DMS 273 treated with DMSO at 0.1 percent for 48 hours (cell line): Measurements from ENCODE around the gene SORT1.
"Not testable (repeated sequence)": the region's sequence is repeated elsewhere in the genome, so short reads cannot be mapped to it uniquely, and the experiment has no call there.

Experiments
- DNase-seq: peaks from one replicate; lab custom pipeline; 2025; lab: John Stamatoyannopoulos, UW

Gene SORT1

GRCh38 chr1:109299558-109300343, 98.0 kb downstream of the SORT1 start:
- DNase-seq: no peak

DNA sequence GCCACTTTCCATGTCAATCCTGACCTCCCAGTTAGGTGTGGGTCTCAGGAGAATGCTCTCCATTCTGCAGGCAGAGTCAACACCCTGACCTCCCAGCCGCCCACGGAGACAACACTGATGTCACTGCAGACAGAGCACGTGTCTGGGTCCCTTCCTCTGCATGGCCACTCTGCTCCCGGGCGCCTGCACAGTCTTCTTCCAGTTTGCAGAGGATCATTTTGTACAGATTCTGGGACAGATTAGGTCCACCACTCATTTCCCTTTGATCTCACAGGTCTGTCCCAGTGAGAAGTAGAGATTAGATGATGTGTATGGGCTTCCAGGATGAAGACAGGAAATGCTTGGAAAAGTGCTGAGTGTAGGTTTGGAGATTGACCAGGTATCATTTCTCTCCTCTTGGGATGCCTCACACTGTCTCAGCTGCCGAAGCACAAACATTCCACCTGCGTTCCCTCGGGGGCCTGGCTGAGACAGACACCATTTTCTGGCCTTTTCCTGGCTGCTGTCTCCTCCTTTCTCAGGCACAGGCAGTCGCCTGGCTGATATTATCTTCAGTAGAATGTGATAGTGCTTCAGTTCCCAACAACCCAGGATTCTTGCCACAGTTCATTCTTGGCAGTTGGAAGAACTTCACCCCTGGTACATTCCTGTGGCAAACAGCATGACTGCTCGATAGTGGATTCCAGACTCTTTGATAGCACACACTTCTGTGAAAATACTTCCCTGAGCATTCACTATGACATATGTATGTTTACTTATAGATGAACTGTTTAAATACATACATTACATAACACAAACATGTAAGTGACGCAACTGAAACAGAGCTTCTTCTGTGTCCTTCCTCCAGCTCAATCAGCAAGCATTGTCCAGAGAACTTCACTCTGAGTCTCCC, 98.8 kb downstream of the SORT1 start:
- no peak for DNase-seq

- peak; percentile 87 for DNase-seq
Measured at GRCh38 chr1:109296782-109297181, 100.9 kb downstream of the SORT1 start.

DNA sequence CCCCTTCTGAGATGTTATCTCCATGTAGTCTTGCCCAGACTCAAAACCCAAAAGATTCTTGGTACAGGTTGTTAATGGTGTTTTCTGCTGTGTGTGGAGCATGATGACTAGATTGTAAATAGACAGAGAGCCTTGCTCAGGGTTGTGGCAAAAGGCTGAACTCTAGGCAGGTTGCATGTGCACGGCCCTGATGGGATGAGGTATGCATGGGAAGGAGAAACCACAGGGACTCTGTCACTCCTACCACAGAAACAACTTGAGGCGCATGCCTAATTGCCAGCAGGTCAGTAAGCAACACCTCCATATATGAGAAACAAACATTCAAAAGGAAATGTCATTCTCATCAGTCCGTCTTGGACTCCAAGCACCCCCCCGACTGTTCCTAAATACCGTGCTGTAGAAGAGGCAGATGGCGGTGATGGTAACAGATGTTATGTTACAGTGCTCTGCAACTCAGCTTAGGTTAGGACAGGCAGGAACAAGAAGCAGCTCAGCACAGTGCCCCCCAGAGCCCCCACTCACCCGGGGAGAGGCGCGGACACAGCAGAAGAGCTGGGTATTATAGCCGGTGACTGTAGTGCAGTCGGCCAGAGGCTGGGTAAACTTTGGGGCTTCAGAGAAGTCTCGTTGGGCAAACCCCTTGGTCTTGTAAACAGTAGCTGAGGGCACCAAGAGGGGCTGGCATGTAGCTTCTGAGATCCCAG, 101.9 kb downstream of the SORT1 start:
- peak; percentile 96 for DNase-seq

GRCh38 chr1:109294481-109294880, 103.2 kb downstream of the SORT1 start:
- no peak for DNase-seq

GRCh38 chr1:109293026-109293425, 104.7 kb downstream of the SORT1 start:
- no peak for DNase-seq

DNA sequence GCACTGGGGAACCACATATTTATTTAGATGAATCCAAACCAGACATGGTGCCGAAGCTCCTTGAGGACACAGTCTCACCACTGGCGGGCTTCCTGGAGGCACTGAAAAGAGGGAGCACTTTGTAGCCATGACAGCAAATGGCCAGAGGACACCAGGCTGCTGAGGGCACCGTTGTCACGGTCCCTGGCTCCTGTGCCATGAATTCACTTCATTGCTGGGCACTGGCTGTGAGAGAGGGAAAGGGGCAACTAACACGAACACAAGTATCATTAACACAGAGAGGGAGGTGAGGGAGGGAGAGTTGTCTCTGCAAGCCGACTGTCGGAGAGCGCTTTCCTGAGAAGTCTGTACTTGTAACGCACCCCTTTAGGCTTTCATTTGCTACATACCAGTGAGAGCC, 105.4 kb downstream of the SORT1 start:
- DNase-seq: no peak

DNA sequence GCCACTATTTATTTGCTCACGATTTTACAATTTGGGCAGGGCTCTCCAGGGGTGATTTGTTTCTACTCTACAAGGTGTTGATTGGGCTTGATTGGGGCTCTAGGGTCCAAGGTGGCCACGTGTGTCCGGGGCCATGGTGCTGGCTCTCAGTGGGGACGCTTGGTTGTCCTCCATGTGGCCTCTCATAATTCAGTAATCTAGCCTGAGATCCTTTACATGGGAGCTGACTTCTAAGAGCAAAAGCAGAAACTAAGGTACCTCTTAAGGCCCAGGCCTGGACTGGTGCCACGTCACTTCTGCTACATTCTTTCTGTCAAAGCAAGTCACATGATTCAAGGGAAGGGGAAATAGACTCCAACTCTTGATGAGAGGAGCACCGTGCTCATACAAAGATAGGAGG, 106.7 kb downstream of the SORT1 start:
- no peak for DNase-seq

DNA sequence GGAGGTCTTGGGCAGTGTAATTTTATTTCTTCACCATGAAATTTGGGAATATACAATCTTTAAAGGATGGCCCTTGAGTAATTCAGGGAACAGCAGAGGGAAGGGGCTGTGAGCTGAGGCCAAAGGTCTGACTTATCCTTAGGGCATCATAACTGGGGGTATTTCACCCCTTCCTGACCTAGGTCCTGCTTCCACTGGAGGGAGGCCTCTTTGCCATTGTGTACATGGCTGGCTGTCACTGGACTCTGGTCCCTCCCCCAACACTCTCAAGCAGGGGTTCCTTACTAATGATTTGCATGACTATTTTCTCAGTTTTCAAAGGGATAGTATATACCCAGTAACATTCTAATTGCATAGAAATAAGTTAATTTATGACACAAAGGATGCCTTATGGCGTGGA, 107.6 kb downstream of the SORT1 start:
- DNase-seq: no peak

- DNase-seq: not testable (repeated sequence)
Measured at GRCh38 chr1:109286762-109287161, 111.0 kb downstream of the SORT1 start.

DNA sequence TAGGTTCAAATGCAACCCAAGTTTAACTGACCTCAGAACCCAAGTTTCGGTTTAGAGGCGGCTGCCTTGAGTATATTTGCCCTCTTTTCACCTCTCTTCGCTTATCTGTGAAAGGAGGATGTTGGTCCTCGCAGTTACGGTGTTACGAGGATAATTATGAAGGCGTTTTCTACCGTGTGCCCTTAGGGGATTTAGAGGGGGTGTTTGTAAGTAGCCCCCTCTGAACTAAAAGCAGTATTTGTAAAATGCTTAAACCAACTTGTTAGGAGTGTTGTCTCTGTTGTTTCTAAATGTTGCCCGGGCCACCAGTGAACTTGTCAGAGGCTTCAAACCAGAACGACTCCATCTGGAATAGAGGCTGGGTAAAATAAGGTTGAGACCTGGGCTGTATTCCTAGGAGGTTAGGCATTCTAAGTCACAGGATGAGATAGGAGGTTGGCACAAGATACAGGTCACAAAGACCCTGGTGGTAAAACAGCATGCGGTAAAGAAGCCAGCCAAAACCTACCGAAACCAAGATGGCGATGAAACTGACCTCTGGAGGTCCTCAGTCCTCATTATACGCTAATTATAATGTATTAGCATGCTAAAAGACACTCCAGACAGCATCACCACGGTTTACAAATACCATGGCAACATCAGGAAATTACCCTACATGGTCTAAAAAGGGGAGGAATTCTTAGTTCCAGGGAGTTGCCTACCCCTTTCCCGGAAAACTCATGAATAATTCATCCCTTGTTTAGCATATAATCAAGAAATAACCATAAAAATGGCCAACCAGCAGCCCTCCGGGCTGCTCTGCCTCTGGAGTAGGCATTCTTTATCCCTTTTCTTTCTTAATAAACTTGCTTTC, 113.7 kb downstream of the SORT1 start:
- peak; percentile 59 for DNase-seq

GRCh38 chr1:109282952-109283747, 114.6 kb downstream of the SORT1 start, which contains the start of gene PSRC1:
PSRC1 (minus strand) TSS chr1:109283145.
- DNase-seq: peak; percentile 95

- no peak for DNase-seq
Measured at GRCh38 chr1:109282497-109282951, 115.2 kb downstream of the SORT1 start.

DNA sequence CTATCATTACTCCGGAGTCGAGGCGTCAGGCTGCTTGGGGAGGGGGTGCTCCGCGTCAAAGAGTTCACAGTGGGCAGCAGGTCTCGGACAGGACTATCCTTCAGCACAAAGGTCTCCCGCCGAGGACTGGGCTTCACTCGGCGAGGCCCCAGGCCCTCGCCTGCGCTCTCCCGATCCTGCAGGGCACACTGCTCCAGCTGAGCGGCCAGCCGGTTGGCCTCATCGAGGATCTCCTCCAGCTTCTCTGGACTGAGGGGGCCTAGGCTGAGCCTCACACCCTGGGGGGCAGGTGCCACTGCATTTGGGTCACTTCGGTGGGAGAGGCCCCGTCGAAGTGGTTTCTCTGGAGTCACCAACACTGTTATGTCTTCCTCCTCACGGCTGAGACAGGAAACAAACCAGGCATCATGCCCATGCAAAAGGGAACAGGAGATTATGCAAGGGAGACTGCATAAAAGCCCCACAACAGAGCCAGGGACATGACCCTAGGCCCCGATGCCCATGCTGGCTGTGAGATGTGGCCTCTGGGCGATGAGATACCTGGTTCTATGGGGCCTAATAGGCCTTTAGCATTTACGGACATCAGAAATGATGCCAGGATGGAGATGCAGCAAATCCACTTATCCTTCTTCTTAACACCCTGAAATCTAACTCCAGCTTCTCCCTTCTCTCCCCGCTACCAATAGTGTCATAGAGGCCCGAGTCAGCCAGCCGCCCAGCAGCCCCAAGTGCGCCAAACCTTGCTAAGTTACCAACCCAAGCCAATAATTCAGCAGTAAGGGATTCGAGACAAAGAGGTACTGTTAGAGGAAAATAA, 115.8 kb downstream of the SORT1 start:
- DNase-seq: no peak

- no peak for DNase-seq
Measured at GRCh38 chr1:109280862-109281261, 116.9 kb downstream of the SORT1 start.

DNA sequence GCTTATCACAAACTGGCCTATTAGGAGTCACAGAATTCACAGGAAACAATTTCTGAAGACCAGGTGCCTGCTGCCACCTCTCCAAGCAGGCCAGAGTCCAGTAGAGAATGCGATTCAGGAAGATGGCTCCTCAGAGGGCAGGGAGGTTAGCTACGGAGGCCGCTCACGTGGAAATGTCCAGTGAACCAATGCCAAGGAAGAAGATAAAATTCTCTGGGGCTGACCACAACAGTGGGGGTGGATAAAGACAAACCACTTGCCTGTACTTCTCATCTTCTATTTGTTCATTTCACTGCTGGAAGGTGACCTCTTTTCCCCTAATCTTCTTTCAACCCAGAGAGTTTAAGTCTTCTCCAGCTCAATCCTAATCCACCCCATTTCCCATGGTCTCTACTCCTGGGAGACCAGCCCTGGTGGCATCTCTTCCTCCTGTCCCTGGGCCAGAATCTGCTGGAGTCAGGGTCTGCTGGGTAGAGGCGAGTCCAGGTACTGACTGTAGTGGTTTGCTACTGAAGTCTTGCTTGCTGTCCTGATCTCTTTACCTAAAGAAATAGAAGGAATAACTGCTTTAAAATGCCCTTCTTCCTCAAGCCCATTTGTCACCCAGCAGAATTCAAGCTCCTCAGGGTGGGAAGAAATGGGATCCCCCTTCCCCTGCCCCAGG, 118.0 kb downstream of the SORT1 start:
- no peak for DNase-seq

GRCh38 chr1:109277434-109278204, 120.1 kb downstream of the SORT1 start:
- peak; percentile 46 for DNase-seq

DNA sequence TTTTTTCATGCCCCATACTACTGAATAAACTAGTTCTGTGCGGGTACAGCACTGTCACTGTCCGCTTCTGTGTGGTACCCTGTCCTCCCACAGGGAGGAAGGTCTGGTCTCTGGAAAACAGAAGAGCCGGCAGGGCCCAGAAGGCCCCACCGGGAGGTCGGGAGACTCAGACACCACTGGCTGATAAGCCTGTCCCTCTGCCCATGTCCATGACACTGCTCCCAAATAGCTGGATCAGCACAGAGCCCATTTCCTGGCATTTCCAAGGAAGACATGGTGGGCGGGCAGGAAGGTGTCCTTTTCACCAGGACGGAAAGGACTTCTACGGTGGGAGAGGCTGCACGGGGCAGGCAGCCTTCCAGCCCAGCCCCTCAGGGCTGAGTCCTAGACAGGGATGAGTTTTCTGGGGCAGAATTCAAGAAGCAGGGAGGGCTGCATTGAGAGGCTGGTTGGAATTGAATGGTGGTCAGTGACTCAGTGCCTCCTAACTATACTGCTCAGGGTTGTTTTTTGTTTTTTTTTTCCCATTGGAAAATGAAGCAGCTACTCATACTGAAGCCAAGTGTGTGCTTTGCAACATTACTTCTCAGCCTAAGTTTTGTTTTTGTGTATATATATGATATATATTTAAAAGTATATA, 121.9 kb downstream of the SORT1 start:
- no peak for DNase-seq
